SK-N-SH (cell line): ENCODE measurements around the gene INF2.

Experiments
- CHD2 ChIP-seq: fragments of 150-350 bp; IDR thresholded peaks from 2 replicates; pipeline ENCODE4 v1.6.1; 2018; ENCODE audit warnings: low read length; ENCODE audit not compliant: partially characterized antibody
- CTCF ChIP-seq: fragments of 200-600 bp; sonication (generic); IDR thresholded peaks from 2 replicates; pipeline ENCODE4 v1.6.1; 2017; ENCODE audit warnings: antibody characterized with exemption, mild to moderate bottlenecking, moderate library complexity
- POLR2AphosphoS5 ChIP-seq: IDR thresholded peaks from 2 replicates; pipeline ENCODE4 v1.6.1; 2012; ENCODE audit warnings: low read depth, low read length
- TF ChIP-seq, protein P1 (sequence below): IDR thresholded peaks from 2 replicates; pipeline ENCODE4 v1.4.0; 2012; ENCODE audit warnings: low read depth, borderline replicate concordance

DNA sequence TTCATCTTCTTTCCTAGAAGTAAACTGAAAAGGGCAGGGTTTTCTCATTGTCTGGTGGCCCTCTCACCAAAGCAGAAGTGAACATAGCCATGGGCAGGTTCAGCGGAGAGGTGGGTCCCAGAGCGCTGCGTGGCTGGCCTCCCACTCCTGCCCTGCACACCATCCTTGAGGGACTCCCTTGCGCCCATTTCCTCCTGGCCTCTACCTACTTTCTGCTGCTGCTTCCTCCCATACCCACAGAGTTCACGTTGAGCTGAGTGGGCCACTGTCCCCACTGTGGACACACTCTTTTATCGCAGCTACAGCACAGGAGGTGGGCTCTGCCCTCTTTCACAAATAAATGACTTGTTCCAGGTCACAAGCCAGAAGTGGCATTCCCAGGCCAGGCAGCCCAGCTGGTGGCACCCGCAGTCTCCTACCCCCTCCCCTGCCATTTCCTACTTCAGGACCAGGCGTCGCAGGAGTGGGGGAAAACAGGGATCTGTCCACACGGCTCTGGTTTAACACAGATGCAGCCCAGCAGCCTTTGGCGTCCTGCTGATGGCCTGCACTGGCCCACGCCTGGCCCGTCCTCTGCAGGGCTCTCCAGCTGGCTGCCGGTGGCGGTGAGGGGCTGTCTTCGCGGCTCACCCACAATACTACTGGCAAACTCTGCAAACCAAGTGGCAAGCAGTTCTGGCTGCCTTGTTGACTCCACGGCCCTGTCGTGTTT is 68.4 kb downstream of the INF2 start:
- TF ChIP-seq POLR2AphosphoS5 (no peak), CTCF (no peak), CHD2 (no peak)
- TF ChIP-seq, protein P1, sequence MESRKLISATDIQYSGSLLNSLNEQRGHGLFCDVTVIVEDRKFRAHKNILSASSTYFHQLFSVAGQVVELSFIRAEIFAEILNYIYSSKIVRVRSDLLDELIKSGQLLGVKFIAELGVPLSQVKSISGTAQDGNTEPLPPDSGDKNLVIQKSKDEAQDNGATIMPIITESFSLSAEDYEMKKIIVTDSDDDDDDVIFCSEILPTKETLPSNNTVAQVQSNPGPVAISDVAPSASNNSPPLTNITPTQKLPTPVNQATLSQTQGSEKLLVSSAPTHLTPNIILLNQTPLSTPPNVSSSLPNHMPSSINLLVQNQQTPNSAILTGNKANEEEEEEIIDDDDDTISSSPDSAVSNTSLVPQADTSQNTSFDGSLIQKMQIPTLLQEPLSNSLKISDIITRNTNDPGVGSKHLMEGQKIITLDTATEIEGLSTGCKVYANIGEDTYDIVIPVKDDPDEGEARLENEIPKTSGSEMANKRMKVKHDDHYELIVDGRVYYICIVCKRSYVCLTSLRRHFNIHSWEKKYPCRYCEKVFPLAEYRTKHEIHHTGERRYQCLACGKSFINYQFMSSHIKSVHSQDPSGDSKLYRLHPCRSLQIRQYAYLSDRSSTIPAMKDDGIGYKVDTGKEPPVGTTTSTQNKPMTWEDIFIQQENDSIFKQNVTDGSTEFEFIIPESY, result no peak
